ENCODE results near the gene CISD3. TPM values are rescaled to one million over a fixed set of nuclear protein-coding genes. Genes with fewer than 3 reads are reported as not detected.

The CISD3 gene
- total and polyA plus RNA-seq, 2 experiments from 2014 or later, result 0.94 to 8.9 TPM

- Mint-ChIP-seq H3K27ac (no peak overlapping the region), H3K27me3 (ENCODE audit: insufficient read depth, low read depth, poor library complexity) (peaks cover 69% of the 10 kb centered on the region), H3K4me3 (no peak overlapping the region), H3K36me3 (ENCODE audit: low read depth) (no peaks in the 10 kb centered on the region; the same call in 2 of the 3 replicates), H3K4me1 (peaks cover 29% of the 10 kb centered on the region), H3K9me3 (no peaks in the 10 kb centered on the region)
- no peak overlapping the region for H2AFZ ChIP-seq
- H3K79me2 ChIP-seq (replicated peaks; ENCODE audit: insufficient read depth), result no peaks in the 10 kb centered on the region
- peaks cover 10% of the 10 kb centered on the region for H3K4me1 ChIP-seq (ENCODE audit: insufficient read depth)
- no peak overlapping the region for H3K4me2 ChIP-seq
- no peak for TF ChIP-seq JUNB (IDR thresholded peaks at IDR 0.05; ENCODE audit: unreplicated experiment)
- peaks cover 72% of the 10 kb centered on the region for H3K27me3 ChIP-seq (ENCODE audit: insufficient read depth)
- no peak overlapping the region for H3K27ac ChIP-seq (ENCODE audit: low read depth)
- ATAC-seq (no peak), DNase-seq (ENCODE audit: low spot score) (no peak)
- H3F3A ChIP-seq (replicated peaks; ENCODE audit: low read depth), result peaks cover 24% of the 10 kb centered on the region
- H4K20me1 ChIP-seq (replicated peaks; ENCODE audit: insufficient read depth), result peaks cover 19% of the 10 kb centered on the region
- H3K9me2 ChIP-seq (ENCODE audit: insufficient read depth), result no peaks in the 10 kb centered on the region
- H3K36me3 ChIP-seq (ENCODE audit: insufficient read depth), result no peaks in the 10 kb centered on the region
- H3K4me3 ChIP-seq, result no peak overlapping the region
Measured at GRCh38 chr17:38698760-38699159, 31.4 kb upstream of the CISD3 start.

- Histone ChIP-seq H3K4me3 (peak overlapping the region; percentile 67), H2AFZ (peak overlapping the region; percentile 93), H3K27me3 (ENCODE audit: insufficient read depth) (peaks cover 91% of the 10 kb centered on the region), H3K79me2 (replicated peaks; ENCODE audit: insufficient read depth) (no peaks in the 10 kb centered on the region), H3K4me2 (peak overlapping the region; percentile 79), H3K9me2 (ENCODE audit: insufficient read depth) (no peaks in the 10 kb centered on the region), H3F3A (replicated peaks; ENCODE audit: low read depth) (peaks cover 40% of the 10 kb centered on the region), H3K4me1 (ENCODE audit: insufficient read depth) (peaks cover 22% of the 10 kb centered on the region), H3K36me3 (ENCODE audit: insufficient read depth) (no peaks in the 10 kb centered on the region), H3K27ac (ENCODE audit: low read depth) (no peak overlapping the region), H4K20me1 (replicated peaks; ENCODE audit: insufficient read depth) (peaks cover 19% of the 10 kb centered on the region)
- peak; percentile 38 for DNase-seq (ENCODE audit: low spot score)
- no peak for ATAC-seq
- H3K9me3 Mint-ChIP-seq, result peaks cover 5% of the 10 kb centered on the region; the same call in 1 of the 3 replicates
- peaks cover 37% of the 10 kb centered on the region for H3K4me1 Mint-ChIP-seq
- H3K4me3 Mint-ChIP-seq, result peak overlapping the region; percentile 64
- H3K27ac Mint-ChIP-seq, result no peak overlapping the region
- no peaks in the 10 kb centered on the region; the same call in 2 of the 3 replicates for H3K36me3 Mint-ChIP-seq (ENCODE audit: low read depth)
- peaks cover 86% of the 10 kb centered on the region for H3K27me3 Mint-ChIP-seq (ENCODE audit: insufficient read depth, low read depth, poor library complexity)
- no peak for TF ChIP-seq NANOG (IDR thresholded peaks at IDR 0.05; ENCODE audit: borderline replicate concordance)
- no peak for TF ChIP-seq ETS1 (IDR thresholded peaks at IDR 0.05)
- no peak for TF ChIP-seq ZNF462 (CRISPR knock-in tag; IDR thresholded peaks at IDR 0.05)
- no peak for TF ChIP-seq CREB1 (CRISPR knock-in tag; IDR thresholded peaks at IDR 0.05; ENCODE audit: low read depth)
- TF ChIP-seq REST (IDR thresholded peaks at IDR 0.05; ENCODE audit: unreplicated experiment), result no peak
- TF ChIP-seq EZH2 (IDR thresholded peaks at IDR 0.05; ENCODE audit: low read depth, unreplicated experiment), result peak; percentile 85
- no peak for TF ChIP-seq CTCF (conservative IDR thresholded peaks at IDR 0.05; ENCODE audit: low read depth in 2 of 2)
- no peak for TF ChIP-seq JUNB (IDR thresholded peaks at IDR 0.05; ENCODE audit: unreplicated experiment)
Measured at GRCh38 chr17:38701504-38702165, 28.5 kb upstream of the CISD3 start.
